ENCODE results near the gene CCDC152. TPM values are rescaled to one million over a fixed set of nuclear protein-coding genes. Genes with fewer than 3 reads are reported as not detected.

CCDC152 gene
- total RNA-seq, 1 experiment from 2014 or later: 0.13 TPM

GRCh38 chr5:42830924-42831323 is 74.3 kb downstream of the CCDC152 start:
- no peak overlapping the region for H2BK12ac ChIP-seq (ENCODE audit: insufficient read length, low read depth, low read length)
- no peaks in the 10 kb centered on the region for H3K27me3 ChIP-seq (ENCODE audit: insufficient read depth, low read length)
- H3K9ac ChIP-seq (ENCODE audit: extremely low read depth, insufficient read length, low read length): no peak overlapping the region
- no peak overlapping the region for H4K5ac ChIP-seq (ENCODE audit: insufficient read length, low read depth, low read length)
- Mint-ChIP-seq H3K4me3 (no peak overlapping the region), H3K4me1 (no peaks in the 10 kb centered on the region), H3K36me3 (ENCODE audit: insufficient read depth in 1 of 3, low read depth in 3 of 3) (no peaks in the 10 kb centered on the region), H3K27ac (no peak overlapping the region), H3K9me3 (peaks cover 0 to 4% of the 10 kb centered on the region in 2 experiments; a peak in 1 of 5 replicates), H3K27me3 (ENCODE audit: low read depth) (no peaks in the 10 kb centered on the region; the same call in 1 of the 2 replicates)
- no peaks in the 10 kb centered on the region for H3K9me3 ChIP-seq (ENCODE audit: control insufficient read depth, low read depth, low read length)
- no peaks in the 10 kb centered on the region for H3K79me1 ChIP-seq (ENCODE audit: insufficient read depth, low read depth, low read length, poor library complexity, severe bottlenecking)
- no peaks in the 10 kb centered on the region for H3K23me2 ChIP-seq (ENCODE audit: insufficient read length, low read depth, low read length, poor library complexity, severe bottlenecking)
- no peak for TF ChIP-seq CTCF (conservative IDR thresholded peaks at IDR 0.05)
- no peak overlapping the region for H2BK5ac ChIP-seq (ENCODE audit: insufficient read length, low read length)
- H3T11ph ChIP-seq (ENCODE audit: low read length): no peak overlapping the region
- no peak overlapping the region for H2BK120ac ChIP-seq (ENCODE audit: low read depth, low read length, poor library complexity, severe bottlenecking)
- H3K56ac ChIP-seq (ENCODE audit: insufficient read length, low read depth, low read length): no peak overlapping the region
- WGBS (ENCODE audit: extremely low coverage, insufficient read length, low lambda C conversion rate): no CpG with 5 or more reads among the region's 2 CpGs
- H3K4ac ChIP-seq (ENCODE audit: low read depth, low read length): no peak overlapping the region
- no peak overlapping the region for H4K91ac ChIP-seq (ENCODE audit: insufficient read length, low read depth, low read length)
- H3K14ac ChIP-seq (ENCODE audit: insufficient read depth, low read length): no peak overlapping the region
- H4K20me1 ChIP-seq (ENCODE audit: control insufficient read depth, insufficient read depth, insufficient read length): no peaks in the 10 kb centered on the region
- H3K23ac ChIP-seq (ENCODE audit: insufficient read length, low read depth, low read length): no peak overlapping the region
- no peak overlapping the region for H2BK20ac ChIP-seq (ENCODE audit: low read depth, low read length, poor library complexity, severe bottlenecking)
- H3K4me2 ChIP-seq (ENCODE audit: insufficient read depth, insufficient read length, low read length): no peak overlapping the region
- H2AFZ ChIP-seq (ENCODE audit: low read length): no peak overlapping the region
- H2BK15ac ChIP-seq (ENCODE audit: low read depth, low read length): no peak overlapping the region
- DNase-seq: no peak
- H3K27ac ChIP-seq (ENCODE audit: insufficient read length, low read depth, low read length): no peak overlapping the region
- H4K8ac ChIP-seq (replicated peaks; ENCODE audit: insufficient read length, low read depth, low read length): no peak overlapping the region
- H2AK5ac ChIP-seq (ENCODE audit: insufficient read length, low read length): no peak overlapping the region
- H3K18ac ChIP-seq (ENCODE audit: insufficient read length, low read depth, low read length): no peak overlapping the region
- no peaks in the 10 kb centered on the region for H3K4me1 ChIP-seq (ENCODE audit: insufficient read depth, low read length)
- H3K79me2 ChIP-seq (ENCODE audit: insufficient read depth, low read length): no peaks in the 10 kb centered on the region
